Sciatic nerve (tissue), 2 donors: ENCODE data around the gene SCG5. TPM values are rescaled to one million over a fixed set of nuclear protein-coding genes. Genes with fewer than 3 reads are reported as not detected.

Source experiments
- ATAC-seq: fragments of 200-7000 bp; cut with Tn5 transposase; one replicate; pipeline ENCODE4 v1.9.1; 2020; ENCODE audit warnings: mild to moderate bottlenecking, moderate library complexity
- DNase-seq: peaks from one replicate; pipeline ENCODE4 v3.0.0-alpha.2; 2020; ENCODE audit warnings: low spot score
- intact Hi-C: fragments of 100-400 bp; cut with DNase I; formaldehyde crosslinking; loops from one replicate; pipeline ENCODE4 v1.14.2; 2022
- total RNA-seq: library from RNA; stranded (reverse); fragmentation: NEBNext Ultra II Directional; extraction: Animal tissue kit (Norgen Biotek cat#: 25700); gene quantifications from one replicate; pipeline ENCODE4 v1.2.1, GENCODE V29; 2021
- donor health status: DM: no; HTN: no; CAD: no.
- donor health status: DM: no; HTN: no; CAD: no.

Gene SCG5
- total RNA-seq, 1 donor from 2014 or later = 2.5 TPM

DNA sequence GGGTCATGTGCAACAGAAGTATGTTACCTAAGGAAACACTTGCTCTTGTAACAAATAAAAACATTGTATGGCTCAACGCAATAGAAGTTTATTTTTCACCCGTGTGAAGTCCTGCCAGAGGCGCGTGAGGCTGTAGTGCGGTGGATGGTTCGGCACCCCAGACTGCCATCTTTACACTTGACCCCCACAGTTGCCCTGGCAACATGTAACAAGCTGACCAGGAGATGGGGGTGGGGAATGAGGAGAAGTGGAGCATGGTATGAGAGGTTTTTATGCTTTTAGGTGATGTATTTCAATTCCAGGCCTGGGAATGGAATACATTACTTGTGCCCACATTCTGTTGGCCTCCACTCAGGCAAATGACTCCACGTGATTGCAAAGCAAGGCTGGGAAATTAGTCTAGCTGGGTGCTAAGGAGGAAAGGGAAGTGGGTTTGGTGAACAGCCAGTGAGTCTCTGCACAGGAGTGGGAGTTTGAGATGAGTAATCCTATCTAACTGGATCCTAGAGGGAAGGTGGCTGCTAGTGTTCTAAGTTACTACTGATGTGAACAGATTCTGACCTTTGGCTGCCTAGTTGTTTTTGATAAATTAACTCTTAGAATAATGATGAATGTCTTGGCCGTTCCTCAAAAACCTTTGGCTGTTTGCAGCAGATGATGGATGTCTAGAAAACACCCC lies 42.5 kb downstream of the SCG5 start:
- DNase-seq (no peak), ATAC-seq (peak; percentile 48)
- intact Hi-C loops = no loop called here

DNA sequence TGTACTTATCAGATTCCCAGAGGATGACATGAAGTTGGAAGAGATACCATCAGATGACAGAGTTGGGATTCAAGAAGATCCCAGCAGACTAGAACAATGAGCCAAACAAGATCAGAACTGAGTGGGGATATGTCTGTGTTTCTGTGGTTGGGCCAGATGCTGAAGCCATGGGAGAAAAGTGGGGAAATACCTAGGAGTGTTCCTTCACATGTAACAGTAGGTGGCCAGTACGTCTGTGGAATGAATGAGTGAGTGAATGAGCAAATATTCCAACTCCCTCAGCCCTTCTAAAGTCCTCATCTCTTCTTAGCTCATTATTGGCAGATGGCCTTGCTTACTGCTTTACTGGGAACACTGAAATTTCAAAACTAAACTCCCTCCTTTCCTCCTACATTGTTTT lies 44.1 kb downstream of the SCG5 start:
- peak; percentile 62 for ATAC-seq
- intact Hi-C loops = no loop called here

DNA sequence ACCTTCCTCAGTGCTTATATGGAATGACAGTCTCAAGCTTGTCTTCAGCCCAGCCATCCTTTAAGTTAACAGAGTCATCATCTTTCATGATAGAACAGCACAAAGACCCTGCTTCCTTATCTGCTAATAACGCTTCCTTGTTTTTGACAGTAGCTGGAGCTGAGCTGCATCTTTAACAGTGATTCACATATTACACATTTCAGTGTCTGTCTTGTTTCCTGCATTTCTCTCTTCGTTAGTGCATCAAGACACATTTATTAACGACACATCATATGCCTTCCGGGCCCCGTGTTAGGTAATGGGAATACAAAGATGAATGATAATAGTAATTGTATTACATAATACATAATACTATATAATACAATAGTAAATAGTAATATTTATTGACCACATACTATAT lies 46.0 kb downstream of the SCG5 start:
- DNase-seq (no peak), ATAC-seq (no peak)
- intact Hi-C loops = no loop called here

More for the DNA sequence above, 44.1 kb downstream of the SCG5 start:
- no peak for DNase-seq

DNA sequence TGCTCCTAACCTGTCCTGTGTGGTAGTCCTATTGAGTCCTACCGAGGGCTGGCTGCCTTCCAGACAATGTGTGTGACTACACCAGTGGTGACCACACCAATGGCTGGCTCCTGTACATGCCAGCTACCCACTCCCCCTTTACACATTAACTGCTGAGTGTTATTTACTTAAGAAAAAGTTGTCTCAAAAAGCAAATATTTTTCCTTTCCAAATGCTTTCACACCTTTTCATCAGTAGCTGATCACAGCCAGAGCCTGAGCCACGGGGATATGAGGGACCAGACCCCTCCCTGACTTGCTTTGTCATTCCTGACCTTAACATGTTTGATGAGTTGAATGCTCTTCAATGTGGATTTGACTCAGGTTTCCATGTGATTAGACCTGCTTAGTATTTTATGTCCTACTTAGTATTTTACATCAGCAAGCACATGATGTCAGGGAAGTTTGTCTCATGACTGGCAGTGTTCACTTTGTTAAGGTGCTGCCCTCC lies 46.7 kb downstream of the SCG5 start:
- DNase-seq (no peak), ATAC-seq (no peak)
- intact Hi-C loops = no loop called here

DNA sequence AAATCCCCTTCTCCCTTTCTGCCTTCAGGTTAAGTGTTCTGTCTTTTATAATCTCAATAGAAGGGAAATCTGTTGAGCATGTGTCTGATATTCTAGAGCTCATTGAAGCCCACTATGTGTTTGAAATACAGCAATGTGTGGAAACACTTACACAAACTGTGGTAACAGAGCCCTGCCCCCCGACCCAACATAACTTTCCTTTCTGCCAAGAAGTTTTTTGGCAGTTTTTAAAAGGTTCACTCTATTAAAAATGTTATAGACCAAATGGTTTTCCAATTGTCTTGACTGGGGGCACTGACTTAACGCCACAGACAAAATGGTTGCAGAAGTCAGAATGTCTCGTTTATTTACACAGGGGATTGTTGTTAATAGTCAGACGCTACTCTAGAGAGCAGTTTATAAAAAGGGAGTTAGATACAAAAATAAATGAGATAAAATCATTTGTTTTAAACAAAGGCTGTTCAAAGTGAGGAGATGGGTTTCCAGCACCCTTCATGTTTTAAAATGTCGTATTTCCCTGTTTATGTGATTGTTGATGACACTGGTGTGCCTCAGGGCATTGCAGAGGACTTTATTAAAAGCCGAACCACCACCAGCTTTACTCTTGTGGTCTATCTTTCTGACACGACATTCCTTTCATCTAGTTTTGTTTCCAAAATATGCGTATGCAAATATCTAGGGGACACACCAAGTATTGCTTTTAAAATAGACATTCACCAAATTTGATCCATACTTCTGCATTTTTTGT lies 49.6 kb downstream of the SCG5 start:
- intact Hi-C loops = no loop called here
- DNase-seq (no peak), ATAC-seq (no peak)

DNA sequence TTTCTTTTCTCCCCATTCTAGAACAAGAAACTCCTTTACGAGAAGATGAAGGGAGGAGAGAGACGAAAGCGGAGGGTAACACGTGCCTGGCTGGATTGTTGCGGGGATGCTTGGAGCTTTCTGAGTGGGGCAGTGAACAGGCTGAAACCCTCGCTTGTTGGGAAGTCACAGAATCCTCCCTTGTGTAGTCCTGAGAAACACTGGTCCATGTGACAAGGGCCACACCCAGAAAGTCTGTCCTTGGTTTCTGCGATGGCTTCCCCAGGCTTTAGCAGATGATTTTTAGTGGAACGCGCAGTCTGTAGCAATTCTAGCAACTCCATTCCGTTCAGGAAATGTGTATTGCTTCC lies 50.2 kb downstream of the SCG5 start:
- intact Hi-C loops = no loop called here
- ATAC-seq (no peak), DNase-seq (no peak)

DNA sequence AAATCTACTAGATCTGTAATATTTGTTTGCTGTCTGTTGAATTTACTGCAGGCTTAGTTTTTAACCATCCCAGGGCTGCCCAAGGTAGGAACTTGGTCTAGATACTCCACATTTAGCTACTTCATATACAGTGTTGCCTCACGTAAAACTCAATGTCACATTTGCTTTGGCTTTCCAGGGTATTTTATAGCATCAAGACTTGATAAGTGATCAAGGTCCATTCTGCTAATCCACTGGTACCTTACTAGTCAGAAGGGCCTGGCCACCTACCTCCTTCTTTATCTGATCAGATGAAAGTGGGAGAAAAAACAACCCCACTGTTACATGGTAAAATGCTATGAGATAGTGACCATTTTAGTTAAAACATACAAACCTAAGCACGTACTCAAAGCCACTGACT lies 50.8 kb downstream of the SCG5 start:
- ATAC-seq (no peak), DNase-seq (no peak)
- intact Hi-C loops = no loop called here

DNA sequence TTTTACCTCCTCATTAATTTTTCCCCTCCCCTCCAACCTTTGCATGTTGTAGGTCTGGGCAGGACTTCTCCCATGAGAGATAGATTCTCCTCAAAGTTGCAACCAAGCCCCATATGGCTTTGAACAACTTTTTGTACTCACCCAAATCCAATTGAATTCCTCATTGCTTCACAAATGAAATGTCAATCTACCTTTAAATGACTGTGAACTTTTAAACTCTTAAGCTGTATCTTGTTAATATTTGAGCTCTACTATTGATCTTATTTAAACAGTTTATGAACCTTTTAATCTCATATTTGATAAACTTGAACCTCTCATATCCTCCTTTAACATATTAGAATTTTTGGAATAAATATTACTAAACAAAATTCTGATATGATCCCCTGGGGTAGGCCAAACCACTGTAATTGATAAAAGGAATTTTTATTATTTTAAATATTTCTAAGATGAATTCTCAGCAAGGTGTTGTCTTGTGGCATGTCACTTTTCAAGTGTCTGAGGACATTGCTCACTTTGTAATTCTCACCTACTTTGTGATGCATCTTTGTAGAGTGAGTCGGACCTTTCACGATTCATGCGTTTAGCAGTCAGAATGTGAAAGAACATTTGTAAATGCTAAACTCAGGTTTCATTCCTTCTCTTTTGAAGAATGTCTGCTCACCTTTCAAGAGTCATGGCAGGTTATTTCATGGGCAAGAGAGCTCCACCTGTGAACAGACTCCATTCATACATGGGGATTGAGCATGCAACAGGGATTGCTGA lies 52.9 kb downstream of the SCG5 start:
- ATAC-seq (no peak), DNase-seq (no peak)
- intact Hi-C loops = no loop called here

DNA sequence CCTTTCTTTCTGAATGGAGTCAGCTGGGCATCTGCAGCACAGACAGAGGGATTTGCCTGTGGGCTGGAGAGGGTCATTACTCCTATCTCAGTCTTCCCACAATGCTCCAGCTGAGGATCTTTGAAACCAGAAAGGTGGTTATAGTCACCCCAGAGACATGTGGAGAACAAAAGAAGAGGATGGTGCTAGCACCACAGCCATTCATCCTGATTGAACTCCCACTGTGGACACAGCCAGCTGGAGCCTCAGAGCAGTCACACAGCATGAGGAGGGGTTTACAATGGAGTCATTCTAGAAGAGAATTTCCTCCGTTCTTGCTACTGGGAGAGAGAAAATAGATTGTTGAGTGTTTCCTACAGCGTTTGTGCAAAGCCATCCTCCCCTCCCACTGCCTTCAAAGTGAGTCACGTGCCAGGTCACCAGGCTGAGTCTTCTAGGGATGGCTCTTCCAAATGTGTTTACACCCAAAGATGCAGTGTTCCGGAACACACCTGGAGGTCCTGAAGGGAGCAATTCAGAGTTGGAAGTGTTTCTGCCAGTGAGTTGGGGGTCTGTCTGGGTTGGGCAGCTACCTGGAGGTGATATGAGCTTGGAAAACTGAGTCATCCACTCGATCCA lies 57.4 kb downstream of the SCG5 start:
- intact Hi-C loops = no loop called here
- DNase-seq = no peak
- ATAC-seq = no peak

DNA sequence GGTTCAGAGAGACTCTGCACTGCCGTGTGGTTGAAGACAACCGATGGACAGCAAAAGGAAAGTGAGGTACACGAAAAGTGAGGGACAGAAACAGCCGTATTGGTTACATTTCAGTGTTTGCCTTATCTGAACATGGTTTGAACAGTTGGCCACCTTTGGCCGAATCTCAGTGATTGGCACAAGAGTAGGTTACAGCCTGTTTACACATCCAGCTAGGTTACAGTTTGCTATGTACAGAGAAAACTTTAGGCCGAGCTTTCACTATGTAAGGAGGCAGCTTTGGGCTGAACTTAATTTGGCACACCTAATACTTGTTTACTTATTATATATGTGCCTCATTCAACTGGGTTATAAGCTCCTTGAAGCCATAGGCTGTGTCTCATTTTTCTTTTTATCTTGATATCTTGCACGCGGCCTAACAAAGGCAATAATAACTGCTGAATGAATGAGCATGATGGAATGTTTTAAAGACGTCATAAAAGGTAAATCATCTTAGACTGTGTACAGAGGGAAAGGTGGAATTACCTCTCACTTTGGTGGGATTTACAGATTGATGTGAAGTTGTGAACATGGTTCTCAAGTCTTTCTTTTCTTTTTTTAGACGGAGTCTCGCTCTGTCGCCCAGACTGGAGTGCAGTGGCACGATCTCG lies 59.1 kb downstream of the SCG5 start:
- DNase-seq = no peak
- intact Hi-C loops = loop anchor here (5.0 kb wide), 1 partner anchor 1568 kb away; no protein-coding TSS in a partner anchor
- ATAC-seq = no peak

DNA sequence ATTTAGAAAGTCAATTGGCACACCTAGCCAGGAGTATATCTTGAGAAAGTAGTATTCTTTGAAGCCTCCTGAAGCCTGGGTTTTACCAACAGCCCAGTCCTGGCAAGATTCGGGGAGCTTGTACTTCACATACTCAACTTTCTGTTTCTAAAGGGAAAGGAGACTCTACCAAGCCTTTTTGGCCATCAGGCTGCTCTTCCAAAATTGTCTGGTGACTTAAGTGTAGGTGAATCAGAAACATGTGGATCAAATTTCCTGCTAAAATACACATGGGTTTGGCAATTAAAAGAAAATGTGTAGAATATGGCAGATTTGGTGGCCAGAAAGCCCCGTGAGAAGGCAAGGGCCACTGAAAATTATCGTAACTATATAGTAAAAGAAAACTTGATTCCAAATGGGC lies 60.4 kb downstream of the SCG5 start:
- no peak for DNase-seq
- ATAC-seq = no peak
- intact Hi-C loops = loop anchor here (5.0 kb wide), 1 partner anchor 1570 kb away; no protein-coding TSS in a partner anchor

DNA sequence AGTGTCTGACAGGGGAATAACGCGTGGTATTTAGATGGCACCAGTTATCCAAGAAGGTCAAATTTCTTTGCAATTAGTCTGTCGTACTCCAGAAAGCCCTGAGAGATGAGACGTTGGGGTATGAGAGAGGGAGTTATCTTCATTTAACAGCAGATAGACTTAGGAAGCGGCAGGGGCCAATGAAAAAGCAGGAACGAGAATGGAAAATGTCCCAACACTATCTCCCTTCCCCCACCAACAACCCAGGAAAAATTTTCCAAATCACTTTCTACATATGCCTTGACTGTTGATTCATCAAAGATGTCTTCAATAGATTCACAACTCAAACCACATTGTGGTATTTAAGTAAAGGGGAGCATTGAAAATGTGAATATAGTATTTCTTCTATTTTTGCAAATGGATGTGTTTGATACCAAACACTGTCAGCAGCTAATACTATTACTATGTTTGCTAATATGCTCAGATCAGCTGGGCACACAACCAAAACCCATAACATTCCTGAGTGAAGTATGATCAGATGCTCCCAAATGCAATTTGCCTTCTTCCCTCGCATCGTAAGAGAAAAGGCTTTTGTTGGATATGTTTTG lies 63.0 kb downstream of the SCG5 start:
- ATAC-seq (no peak), DNase-seq (no peak)
- intact Hi-C loops = loop anchor here (5.0 kb wide), 1 partner anchor 1572 kb away; no protein-coding TSS in a partner anchor

DNA sequence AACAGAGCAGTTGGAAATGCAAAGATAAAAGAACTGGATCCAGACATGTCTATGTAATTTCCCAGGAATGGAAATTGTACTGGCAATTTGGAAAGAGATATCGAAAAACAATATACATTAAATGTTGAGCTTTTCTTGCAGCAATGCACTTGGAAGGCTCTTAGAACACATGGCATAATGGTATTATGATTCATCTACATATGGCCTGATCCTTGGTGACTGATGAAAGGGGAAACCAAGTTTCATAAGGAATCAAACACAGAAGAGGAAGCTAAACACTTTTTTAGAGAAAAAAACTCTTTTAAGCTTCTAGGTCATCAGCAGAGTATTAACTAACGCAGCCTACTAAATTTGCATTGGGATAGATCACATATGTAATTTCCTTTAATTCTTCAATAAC lies 63.9 kb downstream of the SCG5 start:
- intact Hi-C loops = no loop called here

DNA sequence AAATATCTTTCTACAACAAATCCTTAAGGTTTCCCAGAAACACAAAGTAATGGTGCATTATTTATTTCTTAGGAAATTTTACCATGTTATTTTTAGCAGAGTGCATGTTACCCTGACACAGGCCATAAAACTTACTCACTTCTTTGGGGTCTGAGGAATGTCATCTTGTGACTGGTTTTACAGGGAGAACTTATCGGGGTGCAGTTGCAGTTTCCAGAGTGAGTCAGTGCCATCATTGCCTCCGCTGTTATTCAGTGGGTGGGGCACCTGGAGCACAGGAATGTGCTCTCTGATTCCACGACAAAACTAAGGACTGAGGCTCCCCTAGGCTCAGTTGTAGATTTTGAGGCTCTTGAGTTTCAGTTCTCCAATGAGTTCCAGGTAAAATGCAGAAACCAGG lies 65.2 kb downstream of the SCG5 start:
- DNase-seq = no peak
- intact Hi-C loops = no loop called here
- ATAC-seq = no peak

More for the DNA sequence above, 63.9 kb downstream of the SCG5 start:
- DNase-seq (no peak), ATAC-seq (no peak)

DNA sequence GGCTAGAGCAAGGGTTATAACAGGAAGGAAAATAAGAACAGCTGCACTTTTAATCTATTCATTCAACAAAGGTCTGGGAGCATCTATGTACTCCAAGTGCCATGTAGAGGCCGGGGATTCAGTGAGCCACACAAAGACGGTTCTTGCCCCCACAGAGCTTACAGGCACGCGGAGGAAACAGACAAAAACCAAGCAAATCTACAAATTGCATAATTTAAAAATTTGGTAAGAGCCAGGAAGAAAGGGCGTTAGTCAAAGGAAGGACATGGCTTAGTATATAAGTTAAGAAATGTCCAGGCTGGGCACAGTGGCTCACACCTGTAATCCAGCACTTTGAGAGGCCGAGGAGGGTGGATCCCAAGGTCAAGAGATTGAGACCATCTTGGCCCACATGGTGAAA lies 65.9 kb downstream of the SCG5 start:
- DNase-seq (no peak), ATAC-seq (no peak)
- intact Hi-C loops = no loop called here

DNA sequence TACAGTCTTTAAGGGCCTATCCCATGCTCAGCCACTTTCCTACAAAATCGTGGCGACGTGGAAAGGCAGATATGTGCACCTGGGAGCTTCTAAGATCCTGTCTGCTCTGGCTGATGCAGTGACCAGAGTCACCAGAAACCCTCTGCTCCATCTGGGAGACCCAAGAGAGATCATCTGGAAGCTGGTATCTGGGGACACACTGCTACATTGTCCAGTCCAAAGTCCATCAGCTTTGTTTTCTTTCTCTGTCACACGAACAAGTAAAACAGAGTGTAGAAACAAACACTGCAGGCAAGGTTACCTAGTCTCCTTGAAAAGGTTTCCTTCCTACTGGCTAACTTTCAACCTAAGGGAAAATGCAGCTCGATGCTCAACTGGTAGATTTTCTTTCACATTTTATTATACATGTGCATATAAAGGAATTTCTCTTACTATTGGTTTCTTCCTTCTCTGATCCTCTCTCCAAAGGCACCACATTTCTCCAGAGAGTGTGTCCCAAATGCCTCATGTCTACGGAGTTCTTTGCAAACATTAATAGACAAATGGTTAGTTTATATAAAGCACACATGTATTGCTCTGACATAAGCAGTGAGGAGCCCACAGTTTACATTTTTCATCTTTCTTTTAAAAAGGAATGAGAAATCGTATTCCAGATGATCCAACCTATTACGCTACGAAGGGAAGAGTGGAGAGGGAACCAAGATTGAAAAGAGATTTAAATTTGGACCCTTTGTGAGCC lies 68.0 kb downstream of the SCG5 start:
- intact Hi-C loops = no loop called here
- DNase-seq (no peak), ATAC-seq (no peak)

DNA sequence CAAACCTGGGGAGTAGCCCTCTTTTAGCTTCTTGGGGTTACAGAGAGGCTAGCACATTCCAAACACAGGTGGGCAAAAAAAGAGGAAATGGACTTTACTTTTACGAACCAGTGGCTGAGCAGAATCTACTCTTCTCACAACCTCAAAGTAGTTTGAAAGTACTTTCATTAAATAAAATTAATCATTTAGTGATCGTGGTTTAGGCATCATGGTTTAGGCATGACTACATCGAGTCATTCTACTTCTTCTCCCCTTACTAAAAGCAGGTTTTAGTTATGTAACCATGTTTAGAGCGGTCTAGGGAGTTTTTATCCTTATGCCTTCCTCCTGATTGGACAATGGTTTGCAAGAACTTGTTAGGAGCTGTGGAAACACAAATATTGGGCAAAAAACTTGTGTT lies 73.8 kb downstream of the SCG5 start:
- ATAC-seq = no peak
- DNase-seq = no peak
- intact Hi-C loops = no loop called here
